ENCODE measurements around the gene OTOP1.
"Not testable (repeated sequence)": the region's sequence is repeated elsewhere in the genome, so short reads cannot be mapped to it uniquely, and the experiment has no call there.

Gene OTOP1

DNA sequence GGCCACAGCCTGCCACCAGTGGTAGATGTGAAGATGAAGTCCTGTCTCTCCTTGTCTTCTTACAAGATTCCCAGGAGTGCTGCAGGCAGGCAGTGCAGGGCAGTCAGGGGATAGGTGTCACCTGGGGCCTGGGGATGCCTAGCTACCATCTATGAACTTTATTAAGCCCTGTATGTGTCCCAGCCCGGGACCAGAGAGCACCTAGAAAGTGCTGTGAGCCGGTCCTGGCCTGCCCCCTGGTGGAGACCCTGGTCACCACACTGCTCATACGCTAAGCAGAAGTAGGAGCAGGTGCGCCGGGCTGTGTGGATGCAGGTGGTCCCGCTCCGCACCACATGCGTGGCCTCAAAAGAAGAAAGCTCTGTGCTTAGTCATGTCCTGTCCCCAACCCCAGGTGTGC lies 81.1 kb downstream of the OTOP1 start:
- H3K36me3 ChIP-seq (ENCODE audit: low read depth); H3K4me1 ChIP-seq (ENCODE audit: insufficient read depth, poor library complexity, severe bottlenecking); H3K4me3 ChIP-seq (ENCODE audit: severe bottlenecking); H3K9me3 ChIP-seq (ENCODE audit: severe bottlenecking); ATAC-seq (ENCODE audit: low read depth); H3K27ac ChIP-seq (ENCODE audit: poor library complexity, severe bottlenecking); DNase-seq (ENCODE audit: low spot score); H3K27me3 ChIP-seq (ENCODE audit: insufficient read depth, poor library complexity, severe bottlenecking): not testable (repeated sequence)

DNA sequence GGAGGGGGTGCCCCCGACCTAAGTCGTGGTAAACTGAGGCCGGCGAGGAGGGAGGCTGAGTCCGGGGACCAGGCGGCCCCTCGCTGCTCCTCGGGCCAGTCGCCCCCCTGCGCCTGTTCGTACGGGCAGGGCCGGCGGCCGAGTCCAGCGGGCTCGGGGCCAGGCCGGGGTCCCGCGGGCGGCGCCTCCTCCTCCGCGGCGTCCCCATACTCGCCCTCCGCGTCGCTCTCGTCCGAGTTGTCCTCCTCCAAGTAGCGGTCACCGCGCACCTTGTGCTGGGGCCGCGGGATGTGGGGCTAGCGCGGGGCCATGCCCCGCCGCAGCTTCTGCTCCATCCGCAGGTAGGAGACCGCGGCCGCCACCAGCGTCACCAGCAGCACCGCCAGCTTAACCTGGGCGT lies 83.4 kb downstream of the OTOP1 start:
- not testable (repeated sequence) for H3K4me3 ChIP-seq (ENCODE audit: severe bottlenecking); H3K9me3 ChIP-seq (ENCODE audit: severe bottlenecking); H3K27me3 ChIP-seq (ENCODE audit: insufficient read depth, poor library complexity, severe bottlenecking); H3K36me3 ChIP-seq (ENCODE audit: low read depth); H3K27ac ChIP-seq (ENCODE audit: poor library complexity, severe bottlenecking); DNase-seq (ENCODE audit: low spot score); ATAC-seq (ENCODE audit: low read depth); H3K4me1 ChIP-seq (ENCODE audit: insufficient read depth, poor library complexity, severe bottlenecking)

DNA sequence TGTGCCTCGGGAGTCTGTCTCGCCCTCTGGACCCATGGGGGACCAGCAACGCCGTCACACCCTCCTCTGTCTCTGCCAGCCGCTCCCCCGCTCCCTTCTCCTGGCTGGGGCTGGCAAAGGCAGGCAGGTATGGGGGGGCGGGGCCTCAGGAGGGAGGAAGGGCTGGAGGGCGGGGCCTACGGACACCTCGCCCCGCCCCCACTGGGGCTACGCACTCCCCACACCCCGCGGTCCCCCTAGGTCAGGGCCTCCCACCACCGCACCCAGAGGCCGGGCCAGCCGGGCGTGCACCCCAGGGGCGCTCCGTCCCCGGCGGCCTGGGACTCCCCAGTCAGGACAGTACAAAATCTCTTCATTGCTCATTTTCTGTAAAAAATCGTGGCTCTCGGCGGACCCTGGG lies 84.0 kb downstream of the OTOP1 start:
- DNase-seq (ENCODE audit: low spot score); ATAC-seq (ENCODE audit: low read depth); H3K9me3 ChIP-seq (ENCODE audit: severe bottlenecking); H3K36me3 ChIP-seq (ENCODE audit: low read depth); H3K4me1 ChIP-seq (ENCODE audit: insufficient read depth, poor library complexity, severe bottlenecking); H3K27me3 ChIP-seq (ENCODE audit: insufficient read depth, poor library complexity, severe bottlenecking); H3K27ac ChIP-seq (ENCODE audit: poor library complexity, severe bottlenecking); H3K4me3 ChIP-seq (ENCODE audit: severe bottlenecking): not testable (repeated sequence)

DNA sequence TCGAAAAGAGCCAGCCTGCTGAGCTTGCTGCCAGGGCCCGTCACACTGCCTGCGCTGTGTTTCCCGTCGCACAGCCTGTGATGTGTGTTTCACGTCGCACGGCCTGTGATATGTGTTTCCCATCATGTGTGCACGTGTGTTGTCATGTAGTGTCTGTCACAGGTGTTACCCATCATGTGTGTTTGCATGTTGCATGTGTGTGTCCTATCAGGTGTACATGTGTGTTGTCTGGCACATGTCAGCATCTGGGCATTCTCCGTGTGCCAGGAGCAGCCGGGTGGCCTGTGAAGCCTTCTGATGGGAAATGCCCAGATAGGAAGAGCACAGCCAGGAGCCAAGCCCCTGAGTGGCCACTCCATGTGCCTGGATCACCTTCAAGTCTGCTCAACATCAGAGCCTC lies 85.5 kb downstream of the OTOP1 start:
- H3K36me3 ChIP-seq (ENCODE audit: low read depth); H3K9me3 ChIP-seq (ENCODE audit: severe bottlenecking); H3K4me1 ChIP-seq (ENCODE audit: insufficient read depth, poor library complexity, severe bottlenecking); H3K4me3 ChIP-seq (ENCODE audit: severe bottlenecking); ATAC-seq (ENCODE audit: low read depth); H3K27me3 ChIP-seq (ENCODE audit: insufficient read depth, poor library complexity, severe bottlenecking); H3K27ac ChIP-seq (ENCODE audit: poor library complexity, severe bottlenecking); DNase-seq (ENCODE audit: low spot score): not testable (repeated sequence)
